HepG2 (cell line): Measurements from ENCODE around the gene OTOGL. TPM values are rescaled to one million over a fixed set of nuclear protein-coding genes. Genes with fewer than 3 reads are reported as not detected.

Source experiments
- ATAC-seq: fragments of 200-7000 bp; cut with Tn5 transposase; 3 replicates; pipeline ENCODE4 v1.9.1; 2020; ENCODE audit warnings: mild to moderate bottlenecking, moderate library complexity
- BruUV-seq: library from RNA; stranded (reverse); fragments of 400-500 nt; replicated peaks from 2 replicates; lab custom pipeline; 2021; lab: Mats Ljungman, UMichigan
- CTCF ChIA-PET: fragments of 300-600 bp; formaldehyde crosslinking; extraction: SDS; loops from one replicate; lab custom pipeline; 2021; ENCODE audit warnings: low total read pairs, inconsistent platforms, low intra/inter-chr PET ratio; lab: Yijun Ruan, JAX
- POLR2A ChIA-PET: fragments of 350-600 bp; sonication (Branson Sonifier 250); formaldehyde crosslinking; loops from one replicate; lab custom pipeline; 2020; ENCODE audit warnings: antibody characterized with exemption, inconsistent platforms; lab: Yijun Ruan, JAX
- DNase-seq: peaks from one replicate; pipeline ENCODE4 v3.0.0-alpha.2; 2015; ENCODE audit warnings: low spot score
- FAIRE-seq: peaks from 3 replicates; lab custom pipeline; 2011; peaks lifted over from hg19 to GRCh38; lab: Jason Lieb, UNC
- H2AFZ ChIP-seq: one replicate; pipeline ENCODE4 v1.6.1; 2011; ENCODE audit warnings: low read length, inconsistent platforms
- H3K27ac ChIP-seq: fragments of 300-600 bp; 3 replicates; pipeline ENCODE4 v1.8.0; 2011; ENCODE audit warnings: mixed run types, mild to moderate bottlenecking, mixed read lengths, low read length, inconsistent platforms; ENCODE audit not compliant: insufficient read depth; ENCODE audit errors: extremely low read length
- H3K27me3 ChIP-seq, 2 experiments: fragments of 200-600 bp in 1 of 2; 2 replicates in 1 of 2; 3 replicates in 1 of 2; pipeline versions ENCODE4 v1.6.0 to v1.8.0; 2011; ENCODE audit warnings: low read length in 2 of 2, mild to moderate bottlenecking in 2 of 2, moderate library complexity in 2 of 2, inconsistent platforms in 1 of 2; ENCODE audit not compliant: insufficient read depth in 2 of 2, control insufficient read depth in 1 of 2
- H3K36me3 ChIP-seq, 2 experiments: fragments of 200-600 bp in 1 of 2; replicated peaks in 1 of 2; 2 replicates in 1 of 2; 3 replicates in 1 of 2; pipeline versions ENCODE4 v1.5.1 to v1.8.0; 2011; ENCODE audit warnings: low read length in 2 of 2, inconsistent platforms in 1 of 2; ENCODE audit not compliant: insufficient read depth in 2 of 2, control insufficient read depth in 1 of 2
- H3K4me1 ChIP-seq: 2 replicates; pipeline ENCODE4 v1.5.1; 2012; ENCODE audit warnings: low read length, inconsistent platforms; ENCODE audit not compliant: insufficient read depth
- H3K4me2 ChIP-seq: 2 replicates; pipeline ENCODE4 v1.6.0; 2011; ENCODE audit warnings: low read depth, low read length, inconsistent platforms
- H3K4me3 ChIP-seq, 3 experiments: fragments of 200-600 bp in 1 of 3; sonication (generic), shearing (Covaris generic) in 1 of 3; replicated peaks in 1 of 3; 2 replicates each; pipeline ENCODE4 v1.5.1; 2011 to 2016; ENCODE audit warnings: low read length in 3 of 3, inconsistent platforms in 2 of 3, low read depth in 2 of 3, mild to moderate bottlenecking in 2 of 3, control low read depth in 1 of 3, mixed read lengths in 1 of 3; ENCODE audit not compliant: insufficient read depth in 1 of 3
- H3K79me2 ChIP-seq: one replicate; pipeline ENCODE4 v1.6.1; 2011; ENCODE audit warnings: low read length, inconsistent platforms; ENCODE audit not compliant: insufficient read depth
- H3K9ac ChIP-seq: 2 replicates; pipeline ENCODE4 v1.6.0; 2011; ENCODE audit warnings: mild to moderate bottlenecking, low read depth, low read length, inconsistent platforms; ENCODE audit not compliant: insufficient read depth
- H3K9me3 ChIP-seq: 2 replicates; pipeline ENCODE4 v1.5.1; 2012; ENCODE audit warnings: mild to moderate bottlenecking, low read length
- H4K20me1 ChIP-seq: 2 replicates; pipeline ENCODE4 v1.6.0; 2011; ENCODE audit warnings: inconsistent platforms, mild to moderate bottlenecking, low read length, moderate library complexity; ENCODE audit not compliant: insufficient read depth
- CHD2 ChIP-seq: IDR thresholded peaks from 2 replicates; pipeline ENCODE4 v1.6.1; 2011; ENCODE audit warnings: low read depth, low read length, improper control_type of control experiment
- DNMT1 ChIP-seq: sonication (generic); formaldehyde crosslinking; IDR thresholded peaks from 2 replicates; pipeline ENCODE4 v1.5.1; 2020; ENCODE audit warnings: mild to moderate bottlenecking, missing genetic modification reagents
- EHMT2 ChIP-seq: fragments of 200-600 bp; sonication (generic); IDR thresholded peaks from 2 replicates; pipeline ENCODE4 v1.7.0; 2017; ENCODE audit warnings: antibody characterized with exemption, low read depth, low read length, borderline replicate concordance
- HDAC2 ChIP-seq: sonication (generic); formaldehyde crosslinking; IDR thresholded peaks from 2 replicates; pipeline ENCODE4 v1.4.0; 2020; ENCODE audit warnings: missing genetic modification reagents
- NCOA2 ChIP-seq: sonication (generic); formaldehyde crosslinking; IDR thresholded peaks from 2 replicates; pipeline ENCODE4 v1.8.0; 2022; ENCODE audit warnings: inconsistent platforms
- NCOR1 ChIP-seq: fragments of 200-600 bp; sonication (generic); IDR thresholded peaks from 2 replicates; pipeline ENCODE4 v1.7.0; 2017; ENCODE audit warnings: antibody characterized with exemption, low read length, borderline replicate concordance
- PHF20 ChIP-seq: sonication (generic); formaldehyde crosslinking; IDR thresholded peaks from 2 replicates; pipeline ENCODE4 v1.5.0; 2020; ENCODE audit warnings: mild to moderate bottlenecking, missing genetic modification reagents
- SALL2 ChIP-seq: sonication (generic); formaldehyde crosslinking; IDR thresholded peaks from 2 replicates; pipeline ENCODE4 v1.8.1; 2023; ENCODE audit warnings: mild to moderate bottlenecking, missing genetic modification reagents, inconsistent platforms
- SATB2 ChIP-seq: sonication (generic); formaldehyde crosslinking; IDR thresholded peaks from 2 replicates; pipeline ENCODE4 v1.5.0; 2020; ENCODE audit warnings: missing genetic modification reagents
- SMC3 ChIP-seq: IDR thresholded peaks from 2 replicates; pipeline ENCODE4 v1.6.1; 2011; ENCODE audit warnings: low read length, improper control_type of control experiment
- TEAD2 ChIP-seq: sonication (generic); formaldehyde crosslinking; IDR thresholded peaks from 2 replicates; pipeline ENCODE4 v1.9.0; 2021; ENCODE audit warnings: missing genetic modification reagents
- ZBTB37 ChIP-seq: sonication (generic); formaldehyde crosslinking; IDR thresholded peaks from 2 replicates; pipeline ENCODE4 v1.4.0; 2020; ENCODE audit warnings: mild to moderate bottlenecking, missing genetic modification reagents
- ZFP1 ChIP-seq: IDR thresholded peaks from 2 replicates; pipeline ENCODE4 v1.6.1; 2016
- ZNF441 ChIP-seq: sonication (generic); formaldehyde crosslinking; IDR thresholded peaks from 2 replicates; pipeline ENCODE4 v1.7.0; 2021; ENCODE audit warnings: missing genetic modification reagents, borderline replicate concordance
- WGBS: methylation state at CpG from one replicate; pipeline ENCODE4 v1.1.6; 2017; ENCODE audit warnings: low lambda C conversion rate; 5-methylcytosine and 5-hydroxymethylcytosine counted together
- in situ Hi-C: cut with HindIII; loops from 2 replicates; pipeline ENCODE4 v1.10.0; 2017; ENCODE audit warnings: low pct_unique_long_range_greater_than_20kb; ENCODE audit not compliant: extremely low pct_ligation_motif_present
- intact Hi-C: fragments of 100-400 bp; cut with micrococcal nuclease; formaldehyde crosslinking; loops from one replicate; pipeline ENCODE4 v1.10.0; 2022; ENCODE audit not compliant: unreplicated experiment
- polyA plus RNA-seq, 8 experiments: library from polyadenylated mRNA; depleted of rRNA in 3 of 8; stranded (reverse) in 7 of 8; unstranded in 1 of 8; fragments of >200 nt; fragmentation: Illumina TruSeq in 4 of 8; extraction: Trizol in 4 of 8; gene quantifications; 2 replicates each; pipeline versions ENCODE4 v1.2.1 to v1.2.3, GENCODE V29; 2011 to 2016; ENCODE audit warnings: low read depth in 4 of 8, missing spikeins in 1 of 8, mixed read lengths in 1 of 8; ENCODE audit not compliant: insufficient read depth in 1 of 8
- total RNA-seq, 5 experiments: library from RNA; depleted of rRNA; stranded (reverse); fragments of >200 nt; fragmentation: Illumina TruSeq; extraction: Trizol; gene quantifications; 2 replicates each; pipeline ENCODE4 v1.2.3, GENCODE V29; 2016; ENCODE audit warnings: low read depth in 1 of 5
- TF ChIP-seq, protein P1 (sequence below), 2 experiments: sonication (generic) in 1 of 2; formaldehyde crosslinking in 1 of 2; IDR thresholded peaks; 2 replicates each; pipeline versions ENCODE4 v1.6.1 to v1.9.0; 2014 to 2022; ENCODE audit warnings: antibody characterized with exemption in 1 of 2, borderline replicate concordance in 1 of 2, inconsistent platforms in 1 of 2, low read depth in 1 of 2, missing genetic modification reagents in 1 of 2
- TF ChIP-seq, protein P2 (sequence below): IDR thresholded peaks from 2 replicates; pipeline ENCODE4 v1.6.1; 2016; ENCODE audit warnings: low read depth

OTOGL gene
- total and polyA plus RNA-seq, 2 of the 13 experiments (the other 11 are each of a cell fraction or from before 2014, with no cell fraction given), result not detected

GRCh38 chr12:80352474-80352873 lies 253.1 kb downstream of the OTOGL start (continued):
- TF ChIP-seq, protein P1, sequence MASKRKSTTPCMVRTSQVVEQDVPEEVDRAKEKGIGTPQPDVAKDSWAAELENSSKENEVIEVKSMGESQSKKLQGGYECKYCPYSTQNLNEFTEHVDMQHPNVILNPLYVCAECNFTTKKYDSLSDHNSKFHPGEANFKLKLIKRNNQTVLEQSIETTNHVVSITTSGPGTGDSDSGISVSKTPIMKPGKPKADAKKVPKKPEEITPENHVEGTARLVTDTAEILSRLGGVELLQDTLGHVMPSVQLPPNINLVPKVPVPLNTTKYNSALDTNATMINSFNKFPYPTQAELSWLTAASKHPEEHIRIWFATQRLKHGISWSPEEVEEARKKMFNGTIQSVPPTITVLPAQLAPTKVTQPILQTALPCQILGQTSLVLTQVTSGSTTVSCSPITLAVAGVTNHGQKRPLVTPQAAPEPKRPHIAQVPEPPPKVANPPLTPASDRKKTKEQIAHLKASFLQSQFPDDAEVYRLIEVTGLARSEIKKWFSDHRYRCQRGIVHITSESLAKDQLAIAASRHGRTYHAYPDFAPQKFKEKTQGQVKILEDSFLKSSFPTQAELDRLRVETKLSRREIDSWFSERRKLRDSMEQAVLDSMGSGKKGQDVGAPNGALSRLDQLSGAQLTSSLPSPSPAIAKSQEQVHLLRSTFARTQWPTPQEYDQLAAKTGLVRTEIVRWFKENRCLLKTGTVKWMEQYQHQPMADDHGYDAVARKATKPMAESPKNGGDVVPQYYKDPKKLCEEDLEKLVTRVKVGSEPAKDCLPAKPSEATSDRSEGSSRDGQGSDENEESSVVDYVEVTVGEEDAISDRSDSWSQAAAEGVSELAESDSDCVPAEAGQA (IDR thresholded peaks at IDR 0.05; ENCODE audit: low read depth), result no peak
- TF ChIP-seq, protein P1 (CRISPR knock-in tag; IDR thresholded peaks at IDR 0.05; ENCODE audit: borderline replicate concordance), result no peak
- no peak for TF ChIP-seq PHF20
- TF ChIP-seq DNMT1 (CRISPR knock-in tag), result no peak
- no peak for TF ChIP-seq SALL2 (CRISPR knock-in tag)
- TF ChIP-seq SMC3, result no peak

GRCh38 chr12:80353254-80353653 lies 253.9 kb downstream of the OTOGL start:
- Histone ChIP-seq H4K20me1 (no peaks in the 10 kb centered on the region), H3K9me3 (no peaks in the 10 kb centered on the region), H3K79me2 (no peaks in the 10 kb centered on the region), H3K27ac (no peak overlapping the region), H3K4me1 (peaks cover 19% of the 10 kb centered on the region), H3K4me3 (no peak overlapping the region), H3K9ac (no peak overlapping the region), H3K4me2 (no peak overlapping the region), H3K27me3 (no peaks in the 10 kb centered on the region), H3K36me3 (no peaks in the 10 kb centered on the region), H2AFZ (no peak overlapping the region)
- intact Hi-C loops (no loop called here), in situ Hi-C loops (no loop called here)
- DNase-seq (peak; percentile 83), FAIRE-seq (peak; percentile 76), ATAC-seq (peak; percentile 99)
- ChIA-PET CTCF (no interaction called here), POLR2A (no interaction called here)
- whole genome bisulfite sequencing, result 2% methylated on average over 2 of the region's 2 CpGs
- no TSS peak for BruUV-seq
- 0 out of 2 replicates have a peak, but pooled peaks have one; percentile 30 for TF ChIP-seq NCOR1
- peak; percentile 39; the same call in 1 of the 2 replicates for TF ChIP-seq NCOA2 (CRISPR knock-in tag)
- TF ChIP-seq ZNF441 (CRISPR knock-in tag), result no peak
- no peak for TF ChIP-seq CHD2
- TF ChIP-seq ZBTB37 (CRISPR knock-in tag), result no peak
- no peak for TF ChIP-seq SATB2
- no peak for TF ChIP-seq ZFP1 (CRISPR knock-in tag)
- no peak for TF ChIP-seq TEAD2 (CRISPR knock-in tag)
- TF ChIP-seq EHMT2, result 0 out of 2 replicates have a peak, but pooled peaks have one; percentile 49
- TF ChIP-seq, protein P2, sequence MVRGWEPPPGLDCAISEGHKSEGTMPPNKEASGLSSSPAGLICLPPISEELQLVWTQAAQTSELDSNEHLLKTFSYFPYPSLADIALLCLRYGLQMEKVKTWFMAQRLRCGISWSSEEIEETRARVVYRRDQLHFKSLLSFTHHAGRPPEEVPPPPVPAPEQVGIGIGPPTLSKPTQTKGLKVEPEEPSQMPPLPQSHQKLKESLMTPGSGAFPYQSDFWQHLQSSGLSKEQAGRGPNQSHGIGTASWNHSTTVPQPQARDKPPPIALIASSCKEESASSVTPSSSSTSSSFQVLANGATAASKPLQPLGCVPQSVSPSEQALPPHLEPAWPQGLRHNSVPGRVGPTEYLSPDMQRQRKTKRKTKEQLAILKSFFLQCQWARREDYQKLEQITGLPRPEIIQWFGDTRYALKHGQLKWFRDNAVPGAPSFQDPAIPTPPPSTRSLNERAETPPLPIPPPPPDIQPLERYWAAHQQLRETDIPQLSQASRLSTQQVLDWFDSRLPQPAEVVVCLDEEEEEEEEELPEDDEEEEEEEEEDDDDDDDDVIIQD (CRISPR knock-in tag), result 0 out of 2 replicates have a peak, but pooled peaks have one; percentile 32
- 0 out of 2 replicates have a peak, but pooled peaks have one; percentile 21 for TF ChIP-seq HDAC2
